ENCODE results near the gene DUSP11. TPM values are rescaled to one million over a fixed set of nuclear protein-coding genes. Genes with fewer than 3 reads are reported as not detected.

Gene DUSP11
- polyA plus RNA-seq, 1 experiment, result 45.2 TPM

DNA sequence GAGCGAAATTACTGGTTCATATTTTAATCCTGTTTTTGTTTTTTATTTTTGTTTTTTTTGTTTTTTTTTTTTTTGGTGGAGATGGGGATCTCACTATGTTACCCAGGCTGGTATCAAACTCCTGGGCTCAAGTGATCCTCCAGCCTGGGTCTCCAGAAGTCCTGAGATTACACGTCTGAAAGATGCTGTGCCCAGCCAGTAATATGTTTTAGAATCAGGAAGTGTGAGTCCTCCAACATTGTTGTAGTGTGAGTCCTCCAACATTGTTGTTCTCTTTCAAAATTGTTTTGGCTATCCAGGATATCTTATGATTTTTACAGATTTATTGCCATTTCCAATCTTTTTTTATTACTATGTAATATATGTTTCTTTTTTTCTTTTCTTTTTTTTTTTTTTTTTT lies 65.8 kb downstream of the DUSP11 start:
- no peaks in the 10 kb centered on the region; the same call in 1 of the 2 replicates for H3K9me3 ChIP-seq (ENCODE audit: control insufficient read depth, insufficient read depth, low read length)
- TF ChIP-seq, protein P1, sequence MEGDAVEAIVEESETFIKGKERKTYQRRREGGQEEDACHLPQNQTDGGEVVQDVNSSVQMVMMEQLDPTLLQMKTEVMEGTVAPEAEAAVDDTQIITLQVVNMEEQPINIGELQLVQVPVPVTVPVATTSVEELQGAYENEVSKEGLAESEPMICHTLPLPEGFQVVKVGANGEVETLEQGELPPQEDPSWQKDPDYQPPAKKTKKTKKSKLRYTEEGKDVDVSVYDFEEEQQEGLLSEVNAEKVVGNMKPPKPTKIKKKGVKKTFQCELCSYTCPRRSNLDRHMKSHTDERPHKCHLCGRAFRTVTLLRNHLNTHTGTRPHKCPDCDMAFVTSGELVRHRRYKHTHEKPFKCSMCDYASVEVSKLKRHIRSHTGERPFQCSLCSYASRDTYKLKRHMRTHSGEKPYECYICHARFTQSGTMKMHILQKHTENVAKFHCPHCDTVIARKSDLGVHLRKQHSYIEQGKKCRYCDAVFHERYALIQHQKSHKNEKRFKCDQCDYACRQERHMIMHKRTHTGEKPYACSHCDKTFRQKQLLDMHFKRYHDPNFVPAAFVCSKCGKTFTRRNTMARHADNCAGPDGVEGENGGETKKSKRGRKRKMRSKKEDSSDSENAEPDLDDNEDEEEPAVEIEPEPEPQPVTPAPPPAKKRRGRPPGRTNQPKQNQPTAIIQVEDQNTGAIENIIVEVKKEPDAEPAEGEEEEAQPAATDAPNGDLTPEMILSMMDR (IDR thresholded peaks at IDR 0.05; ENCODE audit: low read depth, low read length), result no peak
- H3K27ac ChIP-seq (ENCODE audit: low read depth, low read length), result no peak overlapping the region
- DNase-seq (ENCODE audit: low read depth, low spot score), result no peak
- CTCF ChIA-PET, result no interaction called here
- POLR2A ChIA-PET, result no interaction called here
- H3K27me3 ChIP-seq (ENCODE audit: control insufficient read depth, insufficient read depth, low read length), result peaks cover 4% of the 10 kb centered on the region
- no peak overlapping the region for H3K4me3 ChIP-seq (ENCODE audit: low read depth, low read length)

Other genes starting within 250 kb of the DUSP11 start
- not detected in 2 replicates for gene NAT8, start 137.7 kb downstream of the DUSP11 start, polyA plus RNA-seq (2011; rRNA removed)
- gene TPRKB, start 42.8 kb downstream of the DUSP11 start, polyA plus RNA-seq (2011; rRNA removed), result 24.5 and 33.4 TPM in 2 replicates
- not detected in 2 replicates for gene C2orf78, start 4.1 kb upstream of the DUSP11 start, polyA plus RNA-seq (2011; rRNA removed)
- gene STAMBP, start 48.9 kb upstream of the DUSP11 start, polyA plus RNA-seq (2011; rRNA removed), result 48.3 and 54.5 TPM in 2 replicates
- gene ACTG2, start 112.9 kb upstream of the DUSP11 start, polyA plus RNA-seq (2011; rRNA removed), result 641 and 956 TPM in 2 replicates
- 101 TPM in 2 replicates for gene DGUOK, start 146.8 kb upstream of the DUSP11 start, polyA plus RNA-seq (2011; rRNA removed)
- 3.1 and 3.2 TPM in 2 replicates for gene TET3, start 204.8 kb upstream of the DUSP11 start, polyA plus RNA-seq (2011; rRNA removed)